Gastrocnemius medialis (tissue), 4 donors: Measurements from ENCODE around the gene MMS22L.

ENCODE experiments used
- CTCF ChIP-seq, 5 experiments: fragments of 450-650 bp in 3 of 5; fragments of 200-600 bp in 2 of 5; sonication (generic) in 2 of 5; IDR thresholded peaks in 4 of 5; conservative IDR thresholded peaks in 1 of 5; 1 replicate in 4 of 5; 2 replicates in 1 of 5; pipeline ENCODE4 v1.5.1; 2016 to 2019; ENCODE audit warnings: antibody characterized with exemption in 5 of 5, mild to moderate bottlenecking in 3 of 5, moderate library complexity in 3 of 5
- POLR2A ChIP-seq, 2 donors: fragments of 450-650 bp; IDR thresholded peaks; one replicate each; pipeline ENCODE4 v1.6.1; 2017; ENCODE audit warnings: antibody characterized with exemption in 2 of 2, mild to moderate bottlenecking in 2 of 2, moderate library complexity in 2 of 2

GRCh38 chr6:97288188-97288587, 5.2 kb upstream of the MMS22L start:
- TF ChIP-seq CTCF (IDR thresholded peaks at IDR 0.05 in 4 of 5, conservative IDR thresholded peaks at IDR 0.05 in 1 of 5) (no peak), POLR2A (IDR thresholded peaks at IDR 0.05) (no peak)
